GM12878 (cell line): ENCODE measurements around the gene IMMP2L. TPM values are rescaled to one million over a fixed set of nuclear protein-coding genes. Genes with fewer than 3 reads are reported as not detected.

ENCODE experiments used
- ATAC-seq: fragments of 200-7000 bp; cut with Tn5 transposase; 3 replicates; pipeline ENCODE4 v1.9.1; 2020; ENCODE audit warnings: mild to moderate bottlenecking, moderate library complexity
- BruUV-seq: library from RNA; stranded (reverse); fragments of 400-500 nt; replicated peaks from 2 replicates; lab custom pipeline; 2021; lab: Mats Ljungman, UMichigan
- CTCF ChIA-PET: fragments of 300-600 bp; sonication (Branson Sonifier 250); formaldehyde crosslinking; extraction: SDS; loops from one replicate; lab custom pipeline; 2021; ENCODE audit warnings: inconsistent platforms; lab: Yijun Ruan, JAX
- POLR2A ChIA-PET: fragments of 350-600 bp; formaldehyde crosslinking; extraction: SDS; loops from one replicate; lab custom pipeline; 2021; ENCODE audit warnings: inconsistent platforms; lab: Charles Lee
- RAD21 ChIA-PET: fragments of 300-600 bp; sonication (Branson Sonifier 250); formaldehyde crosslinking; loops from one replicate; lab custom pipeline; 2023; ENCODE audit warnings: antibody characterized with exemption; ENCODE audit not compliant: unreplicated experiment; lab: Charles Lee
- SMC1A ChIA-PET: fragments of 300-600 bp; sonication (Branson Sonifier 250); formaldehyde crosslinking; loops from one replicate; lab custom pipeline; 2023; ENCODE audit not compliant: unreplicated experiment, uncharacterized antibody; lab: Charles Lee
- DNase-seq: peaks from one replicate; pipeline ENCODE4 v3.0.0-alpha.2; 2011; ENCODE audit warnings: low read depth, low spot score
- FAIRE-seq: peaks from 3 replicates; lab custom pipeline; 2011; peaks lifted over from hg19 to GRCh38; lab: Jason Lieb, UNC
- H2AFZ ChIP-seq: 2 replicates; pipeline ENCODE4 v1.6.0; 2011; ENCODE audit warnings: low read depth, low read length, control low read depth; ENCODE audit not compliant: control insufficient read depth
- H3K27ac ChIP-seq: 2 replicates; pipeline ENCODE4 v1.5.1; 2011; ENCODE audit warnings: control low read depth; ENCODE audit not compliant: control insufficient read depth, insufficient read depth
- H3K27me3 ChIP-seq, 2 experiments: replicated peaks in 1 of 2; 2 replicates each; pipeline versions ENCODE4 v1.6.0 to v1.6.1; 2011; ENCODE audit warnings: low read length in 1 of 2; ENCODE audit not compliant: control insufficient read depth in 2 of 2, insufficient read depth in 2 of 2
- H3K36me3 ChIP-seq, 2 experiments: 2 replicates each; pipeline ENCODE4 v1.5.1; 2011; ENCODE audit warnings: low read length in 1 of 2; ENCODE audit not compliant: control insufficient read depth in 2 of 2, insufficient read depth in 2 of 2
- H3K4me1 ChIP-seq: 2 replicates; pipeline ENCODE4 v1.6.1; 2011; ENCODE audit warnings: mild to moderate bottlenecking, low read length, moderate library complexity, mixed read lengths; ENCODE audit not compliant: control insufficient read depth, insufficient read depth
- H3K4me2 ChIP-seq: 2 replicates; pipeline ENCODE4 v1.6.0; 2011; ENCODE audit warnings: control low read depth; ENCODE audit not compliant: control insufficient read depth, insufficient read depth
- H3K4me3 ChIP-seq: fragments of 200-600 bp; sonication (generic); 2 replicates; pipeline ENCODE4 v1.5.1; 2016
- H3K79me2 ChIP-seq: 2 replicates; pipeline ENCODE4 v1.6.0; 2011; ENCODE audit warnings: low read length; ENCODE audit not compliant: control insufficient read depth, insufficient read depth
- H3K9ac ChIP-seq: 2 replicates; pipeline ENCODE4 v1.8.0; 2011; ENCODE audit warnings: low read length, control low read depth, mixed read lengths; ENCODE audit not compliant: control insufficient read depth, insufficient read depth
- H3K9me3 ChIP-seq: replicated peaks from 3 replicates; pipeline ENCODE4 v1.5.1; 2011; ENCODE audit warnings: mild to moderate bottlenecking, low read length; ENCODE audit not compliant: control insufficient read depth, insufficient read depth
- H4K20me1 ChIP-seq: 2 replicates; pipeline ENCODE4 v1.6.0; 2011; ENCODE audit not compliant: control insufficient read depth, insufficient read depth
- CBX5 ChIP-seq: sonication (generic); IDR thresholded peaks from 2 replicates; pipeline ENCODE4 v1.6.1; 2016; ENCODE audit warnings: low read depth, moderate library complexity, mild to moderate bottlenecking, inconsistent platforms
- GATAD2B ChIP-seq: fragments of 450-650 bp; conservative IDR thresholded peaks from 2 replicates; pipeline ENCODE4 v1.6.1; 2017; ENCODE audit warnings: low read depth, mild to moderate bottlenecking, moderate library complexity
- JUND ChIP-seq: IDR thresholded peaks from 2 replicates; pipeline ENCODE4 v1.6.1; 2012; ENCODE audit warnings: low read depth, mild to moderate bottlenecking, low read length, improper control_type of control experiment, moderate library complexity
- NFYA ChIP-seq: IDR thresholded peaks from 2 replicates; pipeline ENCODE4 v1.6.1; 2011; ENCODE audit warnings: low read depth, mild to moderate bottlenecking, low read length, improper control_type of control experiment, borderline replicate concordance
- RUNX3 ChIP-seq: IDR thresholded peaks from 2 replicates; pipeline ENCODE4 v1.6.1; 2012; ENCODE audit warnings: low read length, inconsistent platforms
- SIN3A ChIP-seq: IDR thresholded peaks from 2 replicates; pipeline ENCODE4 v1.6.1; 2012; ENCODE audit warnings: low read depth, low read length, improper control_type of control experiment
- SMARCA5 ChIP-seq: fragments of 450-650 bp; IDR thresholded peaks from 2 replicates; pipeline ENCODE4 v1.6.1; 2017; ENCODE audit warnings: mild to moderate bottlenecking
- WRNIP1 ChIP-seq: IDR thresholded peaks from 2 replicates; pipeline ENCODE4 v1.6.1; 2011; ENCODE audit warnings: low read depth, low read length, improper control_type of control experiment, borderline replicate concordance
- ZSCAN29 ChIP-seq: fragments of 450-650 bp; IDR thresholded peaks from 2 replicates; pipeline ENCODE4 v1.6.1; 2017; ENCODE audit warnings: mild to moderate bottlenecking, moderate library complexity
- in situ Hi-C: fragments of 300-500 bp; cut with MboI; formaldehyde crosslinking; loops from 9 replicates; pipeline ENCODE4 v1.14.3; 2018; ENCODE audit warnings: mixed read lengths
- intact Hi-C: fragments of 100-400 bp; cut with micrococcal nuclease; formaldehyde crosslinking; loops from one replicate; pipeline ENCODE4 v1.14.2; 2022; ENCODE audit not compliant: unreplicated experiment
- polyA plus RNA-seq, 11 experiments: library from polyadenylated mRNA; depleted of rRNA in 4 of 11; unstranded in 6 of 11; stranded (reverse) in 5 of 11; fragments of >200 nt; fragmentation: Nextera tagmentation in 4 of 11; fragmentation: Illumina TruSeq in 1 of 11; extraction: Ambion mirVana in 4 of 11; extraction: Trizol in 1 of 11; gene quantifications; 1 replicate in 1 of 11; 2 replicates in 10 of 11; pipeline versions ENCODE4 v1.2.1 to v1.2.3, GENCODE V29; 2011 to 2016; ENCODE audit warnings: inconsistent platforms in 2 of 11, missing spikeins in 2 of 11, low read depth in 1 of 11
- total RNA-seq, 4 experiments: library from RNA; depleted of rRNA in 3 of 4; stranded (reverse); fragments of >200 nt in 3 of 4; fragmentation: Illumina TruSeq in 1 of 4; extraction: Trizol in 1 of 4; gene quantifications; 2 replicates each; pipeline versions ENCODE4 v1.2.1 to v1.2.3, GENCODE V29; 2013 to 2021

IMMP2L gene
- total and polyA plus RNA-seq, 10 of the 15 experiments (the other 5 are each of a cell fraction or from before 2014, with no cell fraction given): 12.6 to 46.3 (median 19.6) TPM

DNA sequence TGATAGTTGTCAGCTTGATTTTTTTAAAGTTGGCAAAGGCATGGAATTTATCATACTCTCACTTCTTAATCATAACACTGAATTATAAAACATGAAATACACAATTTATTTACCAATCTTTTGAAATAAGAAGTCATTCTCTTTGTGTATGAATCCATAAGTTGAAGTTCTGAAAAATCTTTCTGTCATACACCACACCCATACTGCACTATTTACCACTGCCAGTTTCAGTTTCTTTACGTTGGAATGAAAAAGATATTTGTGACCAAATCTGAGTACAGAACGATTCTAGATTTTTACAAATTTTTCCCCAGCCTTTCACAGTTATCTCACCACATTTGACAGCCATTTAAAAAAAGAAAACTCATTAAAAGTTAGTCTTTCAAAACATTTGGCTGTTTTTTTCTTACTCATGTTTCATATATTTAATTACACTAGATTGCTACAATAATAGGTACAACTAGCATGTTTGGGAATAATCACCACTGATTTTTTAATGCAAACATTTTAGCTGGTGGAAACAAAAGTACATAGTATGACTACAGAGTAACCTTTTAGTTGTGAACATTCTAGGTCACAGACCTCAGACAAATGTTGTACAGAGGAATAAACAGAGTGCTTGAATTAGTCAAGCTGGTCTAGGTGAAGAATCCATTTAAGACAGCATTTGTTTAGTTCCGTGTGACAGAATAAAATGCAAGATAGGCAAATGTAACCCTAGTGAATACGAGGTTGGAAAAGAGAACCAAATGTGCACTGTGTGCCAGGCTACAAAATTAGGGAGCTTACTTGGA is 656.3 kb downstream of the IMMP2L start (continued):
- no peak for TF ChIP-seq SIN3A
- no peak for TF ChIP-seq RUNX3
- no peak for TF ChIP-seq JUND
- TF ChIP-seq WRNIP1: no peak
- no peak for TF ChIP-seq GATAD2B

DNA sequence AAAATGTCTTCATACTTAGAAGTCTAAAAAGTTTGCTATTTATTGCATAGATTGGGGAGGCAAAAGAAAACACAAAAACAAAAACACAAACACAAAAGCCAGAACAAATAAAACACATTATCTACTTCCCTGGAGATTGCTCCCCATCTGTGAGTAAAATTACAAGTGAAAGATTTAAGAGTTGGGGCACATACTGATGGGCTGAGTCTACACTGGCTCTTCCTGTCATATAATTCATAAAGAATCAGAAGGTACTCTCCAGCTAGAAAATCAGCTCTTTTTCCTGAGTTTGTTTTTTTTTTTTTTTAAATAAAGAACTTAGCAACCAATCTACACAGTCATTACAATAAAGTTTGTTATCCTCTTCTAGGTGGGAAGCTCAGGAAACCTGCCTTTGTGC is 663.8 kb downstream of the IMMP2L start:
- no peak for ATAC-seq
- no peaks in the 10 kb centered on the region; the same call in 2 of the 3 replicates for H3K9me3 ChIP-seq
- SMC1A ChIA-PET: no interaction called here
- no peak overlapping the region for H3K4me3 ChIP-seq
- no peaks in the 10 kb centered on the region for H4K20me1 ChIP-seq
- CTCF ChIA-PET: no interaction called here
- in situ Hi-C loops (no loop called here), intact Hi-C loops (no loop called here)
- H2AFZ ChIP-seq: no peak overlapping the region
- no peaks in the 10 kb centered on the region for H3K79me2 ChIP-seq
- H3K27me3 ChIP-seq: no peaks in the 10 kb centered on the region
- TF ChIP-seq ZSCAN29 (no peak), CBX5 (no peak), NFYA (no peak), SMARCA5 (no peak)
- H3K4me2 ChIP-seq: no peak overlapping the region
- H3K27ac ChIP-seq: no peak overlapping the region
- H3K4me1 ChIP-seq: no peaks in the 10 kb centered on the region
- no peaks in the 10 kb centered on the region for H3K36me3 ChIP-seq
- no peak overlapping the region for H3K9ac ChIP-seq
- RAD21 ChIA-PET: no interaction called here
- no peak for DNase-seq
- POLR2A ChIA-PET: no interaction called here
- BruUV-seq: no TSS peak
- no peak for FAIRE-seq
